ENCODE results near the gene TMEM72.

Gene TMEM72

GRCh38 chr10:44980309-44981171 is 69.4 kb downstream of the TMEM72 start:
- DNase-seq (ENCODE audit: low read depth) = no peak

- no peak for DNase-seq (ENCODE audit: low read depth)
Measured at GRCh38 chr10:44981172-44982113, 70.3 kb downstream of the TMEM72 start.

DNA sequence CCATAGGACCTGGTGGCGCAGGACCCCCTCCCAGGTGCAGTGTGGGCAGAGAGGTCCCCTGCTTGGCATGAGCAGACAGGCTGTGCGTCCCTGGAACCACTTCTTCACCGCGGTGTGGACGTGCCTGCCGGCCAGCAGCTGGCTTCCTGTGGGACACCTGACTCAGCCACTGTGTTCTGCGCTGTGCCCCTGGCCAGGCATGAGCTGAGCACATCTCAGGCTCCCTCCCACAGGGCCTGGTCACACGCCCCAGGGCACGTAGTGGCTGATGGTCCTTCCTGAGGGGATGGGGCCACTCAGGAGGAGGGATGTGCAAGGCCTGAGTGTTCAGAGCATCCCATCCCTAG is 71.0 kb downstream of the TMEM72 start:
- no peak for DNase-seq (ENCODE audit: low read depth)

- DNase-seq (ENCODE audit: low read depth) = no peak
Measured at GRCh38 chr10:44982496-44982895, 71.4 kb downstream of the TMEM72 start.

- DNase-seq (ENCODE audit: low read depth) = no peak
Measured at GRCh38 chr10:44983066-44983894, 72.1 kb downstream of the TMEM72 start.

DNA sequence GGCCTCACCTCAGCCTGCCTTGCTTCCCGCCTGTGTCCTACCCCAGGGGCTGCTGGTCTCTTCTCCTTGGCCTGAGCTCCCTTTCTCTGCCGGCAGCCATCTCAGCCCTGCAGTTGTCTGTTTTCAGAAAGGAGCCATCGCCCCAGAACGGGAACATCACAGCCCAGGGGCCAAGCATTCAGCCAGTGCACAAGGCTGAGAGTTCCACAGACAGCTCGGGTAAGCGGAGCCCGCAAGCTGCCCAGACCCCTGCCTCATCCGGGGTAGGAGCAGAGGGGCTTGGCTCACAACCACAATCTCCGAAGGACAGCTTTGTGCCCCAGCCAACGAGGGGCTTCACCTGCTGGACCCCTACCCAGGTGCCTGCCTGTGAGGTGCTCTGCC is 72.8 kb downstream of the TMEM72 start:
- no peak for DNase-seq (ENCODE audit: low read depth)

GRCh38 chr10:44984671-44985101 is 73.5 kb downstream of the TMEM72 start:
- DNase-seq (ENCODE audit: low read depth) = no peak

- DNase-seq (ENCODE audit: low read depth) = no peak
Measured at GRCh38 chr10:44985175-44985681, 74.1 kb downstream of the TMEM72 start.

DNA sequence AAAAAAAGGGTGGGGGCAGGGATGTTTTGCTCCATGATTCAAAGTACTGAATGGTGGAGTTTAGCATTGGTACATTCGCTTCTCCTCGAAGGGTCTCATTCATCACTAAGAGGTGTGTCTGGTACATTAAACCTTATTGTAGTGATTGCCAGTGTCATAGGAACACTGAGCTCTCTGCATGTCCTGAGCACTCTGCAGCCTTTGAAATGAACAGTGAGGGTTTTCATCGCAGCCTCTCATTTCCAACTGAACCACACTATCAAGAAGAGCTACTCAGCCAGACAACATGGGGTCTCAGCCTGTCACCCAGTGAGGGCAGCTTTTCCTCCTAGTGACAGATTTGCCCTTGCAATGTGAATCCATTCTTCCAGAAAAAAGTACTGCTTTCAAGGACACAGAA is 75.0 kb downstream of the TMEM72 start:
- DNase-seq (ENCODE audit: low read depth) = no peak

Data from activated T-helper 9 cell treated with anti-CD3 and anti-CD28 coated beads, Interleukin-2, amount 50 U/mL, for 16 hours (primary cell).